SW480 (cell line): ENCODE data around the gene TDRD9.
"Not testable (repeated sequence)": the region's sequence is repeated elsewhere in the genome, so short reads cannot be mapped to it uniquely, and the experiment has no call there.

ENCODE experiments used
- DNase-seq: peaks from one replicate; pipeline ENCODE4 v3.0.0-alpha.2; 2016; ENCODE audit warnings: low spot score

The TDRD9 gene

GRCh38 chr14:103892247-103892646 lies 36.0 kb upstream of the TDRD9 start:
- no peak for DNase-seq

GRCh38 chr14:103894034-103894722 lies 34.1 kb upstream of the TDRD9 start:
- DNase-seq, result no peak

GRCh38 chr14:103894723-103895059 lies 33.6 kb upstream of the TDRD9 start:
- no peak for DNase-seq

- DNase-seq, result no peak
These were observed 31.7 kb upstream of the TDRD9 start for GRCh38 chr14:103896578-103896977.

- DNase-seq, result no peak
These were observed 30.9 kb upstream of the TDRD9 start for GRCh38 chr14:103897075-103897947.

- no peak for DNase-seq
These were observed 30.1 kb upstream of the TDRD9 start for GRCh38 chr14:103898204-103898603.

- no peak for DNase-seq
These were observed 29.5 kb upstream of the TDRD9 start for GRCh38 chr14:103898711-103899110.

GRCh38 chr14:103899316-103899715 lies 28.9 kb upstream of the TDRD9 start:
- no peak for DNase-seq

GRCh38 chr14:103899833-103900232 lies 28.4 kb upstream of the TDRD9 start:
- no peak for DNase-seq

GRCh38 chr14:103904493-103905107 lies 23.7 kb upstream of the TDRD9 start:
- no peak for DNase-seq

- DNase-seq, result no peak
These were observed 22.3 kb upstream of the TDRD9 start for GRCh38 chr14:103905842-103906456.

- no peak for DNase-seq
These were observed 19.7 kb upstream of the TDRD9 start for GRCh38 chr14:103908580-103908979.

GRCh38 chr14:103909531-103910261 lies 18.6 kb upstream of the TDRD9 start:
- no peak for DNase-seq

GRCh38 chr14:103910262-103910935 lies 17.9 kb upstream of the TDRD9 start:
- DNase-seq, result peak; percentile 99

- no peak for DNase-seq
These were observed 17.3 kb upstream of the TDRD9 start for GRCh38 chr14:103910984-103911383.

- no peak for DNase-seq
These were observed 12.6 kb upstream of the TDRD9 start for GRCh38 chr14:103915616-103916015.

GRCh38 chr14:103916636-103917262 lies 11.5 kb upstream of the TDRD9 start:
- no peak for DNase-seq

GRCh38 chr14:103920981-103921854 lies 7.0 kb upstream of the TDRD9 start:
- peak; percentile 92 for DNase-seq

GRCh38 chr14:103921855-103922200 lies 6.4 kb upstream of the TDRD9 start:
- not testable (repeated sequence) for DNase-seq

GRCh38 chr14:103923863-103924262 lies 4.4 kb upstream of the TDRD9 start:
- no peak for DNase-seq
